ENCODE measurements around the gene PTPRR.
A peak's percentile ranks its signal among the peaks of the same experiment; 100 is the strongest.

PTPRR gene

DNA sequence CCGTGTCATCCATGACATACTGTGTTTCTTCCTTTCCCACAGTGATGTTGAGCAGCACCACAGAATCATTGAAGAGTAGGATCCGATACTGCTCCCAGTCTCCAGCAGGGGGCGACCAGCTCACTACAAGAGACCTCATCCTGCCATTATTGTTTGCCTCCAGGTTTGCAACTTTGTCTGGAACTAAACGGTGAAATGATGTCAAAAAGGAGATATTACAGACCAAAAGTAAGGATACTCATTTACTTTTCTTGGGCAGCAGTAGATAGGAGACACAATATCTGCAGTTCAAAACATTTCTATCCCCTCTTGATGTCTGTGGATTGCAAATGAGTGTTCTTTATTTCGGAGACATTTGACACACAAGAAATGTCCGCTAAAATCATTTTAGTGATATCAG lies 330.5 kb downstream of the PTPRR start:
- peak; percentile 39 for FAIRE-seq
